ENCODE data around the gene FBXL16.

The FBXL16 gene

GRCh38 chr16:668519-669171, 37.0 kb downstream of the FBXL16 start:
- DNase-seq (ENCODE audit: insufficient read length, low spot score) (no peak), FAIRE-seq (peak; percentile 68)
- no peak for TF ChIP-seq PAX5 (IDR thresholded peaks at IDR 0.05; ENCODE audit: insufficient read depth, low read length, severe bottlenecking)
- TF ChIP-seq POLR2AphosphoS5 (IDR thresholded peaks at IDR 0.05; ENCODE audit: low read depth, low read length), result no peak
- no peak for TF ChIP-seq TAF1 (IDR thresholded peaks at IDR 0.05; ENCODE audit: low read depth, low read length)

GRCh38 chr16:667780-668518, 37.7 kb downstream of the FBXL16 start, which contains the start of gene RHOT2:
Gene RHOT2, plus strand, starts transcription at chr16:668132. Its CDS starts 68 bp downstream, at chr16:668200.
- TF ChIP-seq POLR2A (IDR thresholded peaks at IDR 0.05; ENCODE audit: low read depth, low read length), result peak; percentile 75
- TF ChIP-seq POU2F2 (IDR thresholded peaks at IDR 0.05; ENCODE audit: low read depth, low read length), result peak; percentile 8; the same call in 1 of the 2 replicates
- TF ChIP-seq PAX5 (IDR thresholded peaks at IDR 0.05; ENCODE audit: insufficient read depth, low read length, severe bottlenecking), result peak; percentile 45
- no peak for TF ChIP-seq SPI1 (IDR thresholded peaks at IDR 0.05; ENCODE audit: low read depth, low read length)
- peak; percentile 60 for TF ChIP-seq TAF1 (IDR thresholded peaks at IDR 0.05; ENCODE audit: low read depth, low read length)
- TF ChIP-seq POLR2AphosphoS5 (IDR thresholded peaks at IDR 0.05; ENCODE audit: low read depth, low read length), result peak; percentile 67; the same call in 1 of the 2 replicates
- FAIRE-seq (peak; percentile 99), DNase-seq (ENCODE audit: insufficient read length, low spot score) (peak; percentile 99)

- DNase-seq (ENCODE audit: insufficient read length, low spot score) (no peak), FAIRE-seq (no peak)
- no peak for TF ChIP-seq TAF1 (IDR thresholded peaks at IDR 0.05; ENCODE audit: low read depth, low read length)
- TF ChIP-seq POLR2AphosphoS5 (IDR thresholded peaks at IDR 0.05; ENCODE audit: low read depth, low read length), result no peak
- TF ChIP-seq POLR2A (IDR thresholded peaks at IDR 0.05; ENCODE audit: low read depth, low read length), result no peak
- no peak for TF ChIP-seq SPI1 (IDR thresholded peaks at IDR 0.05; ENCODE audit: low read depth, low read length)
- no peak for TF ChIP-seq POU2F2 (IDR thresholded peaks at IDR 0.05; ENCODE audit: low read depth, low read length)
Observed at GRCh38 chr16:667113-667779, 38.4 kb downstream of the FBXL16 start.

GRCh38 chr16:666572-666971, 39.0 kb downstream of the FBXL16 start:
- DNase-seq (ENCODE audit: insufficient read length, low spot score), result no peak
- FAIRE-seq, result no peak
- TF ChIP-seq POLR2AphosphoS5 (IDR thresholded peaks at IDR 0.05; ENCODE audit: low read depth, low read length), result no peak
- no peak for TF ChIP-seq SPI1 (IDR thresholded peaks at IDR 0.05; ENCODE audit: low read depth, low read length)
- no peak for TF ChIP-seq TAF1 (IDR thresholded peaks at IDR 0.05; ENCODE audit: low read depth, low read length)
- TF ChIP-seq POU2F2 (IDR thresholded peaks at IDR 0.05; ENCODE audit: low read depth, low read length), result no peak
- TF ChIP-seq PAX5 (IDR thresholded peaks at IDR 0.05; ENCODE audit: insufficient read depth, low read length, severe bottlenecking), result no peak
- no peak for TF ChIP-seq POLR2A (IDR thresholded peaks at IDR 0.05; ENCODE audit: low read depth, low read length)

GRCh38 chr16:662597-662996, 43.0 kb downstream of the FBXL16 start:
- DNase-seq (ENCODE audit: insufficient read length, low spot score), result no peak
- TF ChIP-seq TAF1 (IDR thresholded peaks at IDR 0.05; ENCODE audit: low read depth, low read length) (no peak), PAX5 (IDR thresholded peaks at IDR 0.05; ENCODE audit: insufficient read depth, low read length, severe bottlenecking) (no peak), POLR2A (IDR thresholded peaks at IDR 0.05; ENCODE audit: low read depth, low read length) (no peak), POLR2AphosphoS5 (IDR thresholded peaks at IDR 0.05; ENCODE audit: low read depth, low read length) (no peak), POU2F2 (IDR thresholded peaks at IDR 0.05; ENCODE audit: low read depth, low read length) (no peak), SPI1 (IDR thresholded peaks at IDR 0.05; ENCODE audit: low read depth, low read length) (no peak)
- FAIRE-seq, result no peak

GRCh38 chr16:662095-662494, 43.5 kb downstream of the FBXL16 start:
- FAIRE-seq, result no peak
- no peak for DNase-seq (ENCODE audit: insufficient read length, low spot score)
- TF ChIP-seq TAF1 (IDR thresholded peaks at IDR 0.05; ENCODE audit: low read depth, low read length) (no peak), PAX5 (IDR thresholded peaks at IDR 0.05; ENCODE audit: insufficient read depth, low read length, severe bottlenecking) (no peak), POU2F2 (IDR thresholded peaks at IDR 0.05; ENCODE audit: low read depth, low read length) (no peak), POLR2A (IDR thresholded peaks at IDR 0.05; ENCODE audit: low read depth, low read length) (no peak), POLR2AphosphoS5 (IDR thresholded peaks at IDR 0.05; ENCODE audit: low read depth, low read length) (no peak), SPI1 (IDR thresholded peaks at IDR 0.05; ENCODE audit: low read depth, low read length) (no peak)

GRCh38 chr16:661184-661821, 44.3 kb downstream of the FBXL16 start:
- DNase-seq (ENCODE audit: insufficient read length, low spot score), result no peak
- TF ChIP-seq TAF1 (IDR thresholded peaks at IDR 0.05; ENCODE audit: low read depth, low read length) (no peak), PAX5 (IDR thresholded peaks at IDR 0.05; ENCODE audit: insufficient read depth, low read length, severe bottlenecking) (no peak), POLR2A (IDR thresholded peaks at IDR 0.05; ENCODE audit: low read depth, low read length) (no peak), SPI1 (IDR thresholded peaks at IDR 0.05; ENCODE audit: low read depth, low read length) (no peak), POU2F2 (IDR thresholded peaks at IDR 0.05; ENCODE audit: low read depth, low read length) (no peak), POLR2AphosphoS5 (IDR thresholded peaks at IDR 0.05; ENCODE audit: low read depth, low read length) (no peak)
- FAIRE-seq, result no peak

GRCh38 chr16:660459-661183, 45.0 kb downstream of the FBXL16 start:
- TF ChIP-seq SPI1 (IDR thresholded peaks at IDR 0.05; ENCODE audit: low read depth, low read length) (no peak), TAF1 (IDR thresholded peaks at IDR 0.05; ENCODE audit: low read depth, low read length) (no peak), PAX5 (IDR thresholded peaks at IDR 0.05; ENCODE audit: insufficient read depth, low read length, severe bottlenecking) (no peak), POLR2AphosphoS5 (IDR thresholded peaks at IDR 0.05; ENCODE audit: low read depth, low read length) (no peak), POLR2A (IDR thresholded peaks at IDR 0.05; ENCODE audit: low read depth, low read length) (no peak), POU2F2 (IDR thresholded peaks at IDR 0.05; ENCODE audit: low read depth, low read length) (no peak)
- FAIRE-seq, result peak; percentile 88
- DNase-seq (ENCODE audit: insufficient read length, low spot score), result peak; percentile 97
